ENCODE measurements around the gene NUP93.

The NUP93 gene

GRCh38 chr16:56870276-56870888 is 140.5 kb downstream of the NUP93 start:
- no peak for DNase-seq (ENCODE audit: low read depth)
- no peak for TF ChIP-seq CTCF (IDR thresholded peaks at IDR 0.05; ENCODE audit: low read length, missing control alignments)
- H3K4me3 ChIP-seq (replicated peaks; ENCODE audit: low read depth, low read length): no peak overlapping the region

GRCh38 chr16:56871172-56871593 is 141.3 kb downstream of the NUP93 start:
- no peak for TF ChIP-seq CTCF (IDR thresholded peaks at IDR 0.05; ENCODE audit: low read length, missing control alignments)
- peak; percentile 47 for DNase-seq (ENCODE audit: low read depth)
- no peak overlapping the region for H3K4me3 ChIP-seq (replicated peaks; ENCODE audit: low read depth, low read length)

- no peak for TF ChIP-seq CTCF (IDR thresholded peaks at IDR 0.05; ENCODE audit: low read length, missing control alignments)
- no peak overlapping the region for H3K4me3 ChIP-seq (replicated peaks; ENCODE audit: low read depth, low read length)
- DNase-seq (ENCODE audit: low read depth): no peak
Observed at GRCh38 chr16:56872863-56873391, 143.0 kb downstream of the NUP93 start.

GRCh38 chr16:56874800-56875199 is 144.9 kb downstream of the NUP93 start:
- peak; percentile 15 for DNase-seq (ENCODE audit: low read depth)
- H3K4me3 ChIP-seq (replicated peaks; ENCODE audit: low read depth, low read length): no peak overlapping the region
- no peak for TF ChIP-seq CTCF (IDR thresholded peaks at IDR 0.05; ENCODE audit: low read length, missing control alignments)

- no peak for TF ChIP-seq CTCF (IDR thresholded peaks at IDR 0.05; ENCODE audit: low read length, missing control alignments)
- H3K4me3 ChIP-seq (replicated peaks; ENCODE audit: low read depth, low read length): no peak overlapping the region
- DNase-seq (ENCODE audit: low read depth): no peak
Observed at GRCh38 chr16:56876048-56876447, 146.1 kb downstream of the NUP93 start.

- no peak overlapping the region for H3K4me3 ChIP-seq (replicated peaks; ENCODE audit: low read depth, low read length)
- no peak for TF ChIP-seq CTCF (IDR thresholded peaks at IDR 0.05; ENCODE audit: low read length, missing control alignments)
- no peak for DNase-seq (ENCODE audit: low read depth)
Observed at GRCh38 chr16:56877486-56878182, 147.7 kb downstream of the NUP93 start.
